GM23338 (cell line): ENCODE data around the gene YPEL3. TPM values are rescaled to one million over a fixed set of nuclear protein-coding genes. Genes with fewer than 3 reads are reported as not detected.

Experiments used
- ATAC-seq: fragments of 200-7000 bp; cut with Tn5 transposase; 3 replicates; pipeline ENCODE4 v1.9.1; 2020
- DNase-seq: peaks from one replicate; pipeline ENCODE4 v3.0.0-alpha.2; 2015; ENCODE audit warnings: low spot score
- H2AFZ ChIP-seq: fragments of 200-600 bp; sonication (generic); 2 replicates; pipeline ENCODE4 v1.8.0; 2016; ENCODE audit warnings: antibody characterized with exemption, mild to moderate bottlenecking, moderate library complexity
- H3F3A ChIP-seq: fragments of 200-600 bp; sonication (generic); replicated peaks from 2 replicates; pipeline ENCODE4 v1.8.0; 2017; ENCODE audit warnings: antibody characterized with exemption, mixed run types, low read depth
- H3K27ac ChIP-seq: fragments of 200-600 bp; sonication (generic); 2 replicates; pipeline ENCODE4 v1.6.1; 2016; ENCODE audit warnings: low read depth
- H3K27me3 ChIP-seq: fragments of 200-600 bp; sonication (generic); 2 replicates; pipeline ENCODE4 v1.8.0; 2016; ENCODE audit warnings: mild to moderate bottlenecking, mixed run types, moderate library complexity; ENCODE audit not compliant: insufficient read depth
- H3K36me3 ChIP-seq: fragments of 200-600 bp; sonication (generic); 2 replicates; pipeline ENCODE4 v1.8.0; 2016; ENCODE audit warnings: mild to moderate bottlenecking; ENCODE audit not compliant: insufficient read depth
- H3K4me1 ChIP-seq: fragments of 200-600 bp; sonication (generic); 2 replicates; pipeline ENCODE4 v1.8.0; 2016; ENCODE audit warnings: mild to moderate bottlenecking, moderate library complexity; ENCODE audit not compliant: insufficient read depth
- H3K4me2 ChIP-seq: fragments of 200-600 bp; sonication (generic); 2 replicates; pipeline ENCODE4 v1.7.1; 2017; ENCODE audit warnings: mixed run types
- H3K4me3 ChIP-seq: fragments of 200-600 bp; sonication (generic); 2 replicates; pipeline ENCODE4 v1.6.1; 2016; ENCODE audit warnings: mixed run types
- H3K79me2 ChIP-seq: fragments of 200-600 bp; sonication (generic); replicated peaks from 2 replicates; pipeline ENCODE4 v1.8.0; 2017; ENCODE audit warnings: mild to moderate bottlenecking; ENCODE audit not compliant: insufficient read depth
- H3K9me2 ChIP-seq: fragments of 200-600 bp; sonication (generic); 2 replicates; pipeline ENCODE4 v1.8.0; 2017; ENCODE audit not compliant: insufficient read depth
- H4K20me1 ChIP-seq: fragments of 200-600 bp; sonication (generic); replicated peaks from 2 replicates; pipeline ENCODE4 v1.8.0; 2017; ENCODE audit warnings: mild to moderate bottlenecking; ENCODE audit not compliant: insufficient read depth
- H3K27ac Mint-ChIP-seq: 2 replicates; pipeline ENCODE4 v1.8.0; 2020; ENCODE audit warnings: inconsistent platforms, mild to moderate bottlenecking, moderate library complexity, mixed read lengths
- H3K27me3 Mint-ChIP-seq: 3 replicates; pipeline ENCODE4 v1.8.0; 2022; ENCODE audit warnings: low read depth, mild to moderate bottlenecking, moderate library complexity, mixed read lengths, inconsistent platforms; ENCODE audit not compliant: insufficient read depth, poor library complexity
- H3K36me3 Mint-ChIP-seq: 3 replicates; pipeline ENCODE4 v1.8.0; 2021; ENCODE audit warnings: low read depth, mild to moderate bottlenecking, inconsistent platforms, moderate library complexity, mixed read lengths
- H3K4me1 Mint-ChIP-seq: 3 replicates; pipeline ENCODE4 v1.8.0; 2020; ENCODE audit warnings: mild to moderate bottlenecking, inconsistent platforms, mixed read lengths
- H3K4me3 Mint-ChIP-seq: 3 replicates; pipeline ENCODE4 v1.8.0; 2021; ENCODE audit warnings: moderate library complexity, mild to moderate bottlenecking, inconsistent platforms, mixed read lengths
- H3K9me3 Mint-ChIP-seq: 3 replicates; pipeline ENCODE4 v1.8.0; 2020; ENCODE audit warnings: moderate library complexity, mild to moderate bottlenecking, inconsistent platforms, mixed read lengths
- CREB1 ChIP-seq: fragments of 250-450 bp; sonication (Bioruptor Pico); IDR thresholded peaks from 2 replicates; pipeline ENCODE4 v1.5.0; 2020; ENCODE audit warnings: low read depth, mild to moderate bottlenecking, moderate library complexity
- CTCF ChIP-seq, 2 experiments: fragments of 200-600 bp in 1 of 2; sonication (generic) in 1 of 2; conservative IDR thresholded peaks; 2 replicates each; pipeline versions ENCODE4 v1.5.1 to v1.6.1; 2016 to 2017; ENCODE audit warnings: antibody characterized with exemption in 2 of 2, low read depth in 2 of 2, mild to moderate bottlenecking in 2 of 2, moderate library complexity in 1 of 2
- ETS1 ChIP-seq: IDR thresholded peaks from 2 replicates; pipeline ENCODE4 v1.6.1; 2016; ENCODE audit warnings: antibody characterized with exemption
- EZH2 ChIP-seq: fragments of 200-600 bp; sonication (generic); IDR thresholded peaks from one replicate; pipeline ENCODE4 v1.8.0; 2017; ENCODE audit warnings: antibody characterized with exemption, mild to moderate bottlenecking, low read depth; ENCODE audit not compliant: unreplicated experiment
- EZH2phosphoT487 ChIP-seq: fragments of 200-600 bp; sonication (generic); IDR thresholded peaks from one replicate; pipeline ENCODE4 v1.8.1; 2018; ENCODE audit warnings: antibody characterized with exemption; ENCODE audit not compliant: unreplicated experiment
- JUNB ChIP-seq: IDR thresholded peaks from one replicate; pipeline ENCODE4 v1.6.1; 2016; ENCODE audit warnings: antibody characterized with exemption; ENCODE audit not compliant: unreplicated experiment
- NANOG ChIP-seq: IDR thresholded peaks from 2 replicates; pipeline ENCODE4 v1.6.1; 2016; ENCODE audit warnings: antibody characterized with exemption, borderline replicate concordance
- POLR2AphosphoS5 ChIP-seq: IDR thresholded peaks from 2 replicates; pipeline ENCODE4 v1.6.1; 2016; ENCODE audit warnings: antibody characterized with exemption, low read depth
- STAT1 ChIP-seq: IDR thresholded peaks from one replicate; pipeline ENCODE4 v1.6.1; 2016; ENCODE audit warnings: antibody characterized with exemption; ENCODE audit not compliant: unreplicated experiment
- ZNF114 ChIP-seq: fragments of 250-450 bp; sonication (Bioruptor Pico); IDR thresholded peaks from 2 replicates; pipeline ENCODE4 v1.5.0; 2020; ENCODE audit warnings: mild to moderate bottlenecking, moderate library complexity
- ZNF462 ChIP-seq: fragments of 250-450 bp; sonication (Bioruptor Pico); IDR thresholded peaks from 2 replicates; pipeline ENCODE4 v1.5.0; 2020; ENCODE audit warnings: mild to moderate bottlenecking, moderate library complexity
- long read RNA-seq: library from polyadenylated mRNA; unstranded; transcript quantifications from one replicate; pipeline ENCODE4 v2.0.0, GENCODE V29; 2020; ENCODE audit not compliant: unreplicated experiment
- polyA plus RNA-seq: library from polyadenylated mRNA; unstranded; fragments of >200 nt; fragmentation: Nextera tagmentation; extraction: Ambion mirVana; gene quantifications from 2 replicates; pipeline ENCODE4 v1.2.1, GENCODE V29; 2016
- total RNA-seq: library from RNA; depleted of rRNA; stranded (reverse); fragments of >200 nt; shearing (Covaris generic); gene quantifications from 2 replicates; pipeline ENCODE4 v1.2.3, GENCODE V29; 2014; rRNA removed

Gene YPEL3
- total RNA-seq, result 21.8 and 27.8 TPM in 2 replicates
- polyA plus RNA-seq, result 81.7 and 86.1 TPM in 2 replicates
- long read RNA-seq, partial matches to known transcripts, result 0 of 7 reads
- long read RNA-seq, other reads (novel, unspliced or antisense), result 2 of 7 reads

GRCh38 chr16:30096105-30096861 lies at the start of gene YPEL3:
Gene YPEL3 (minus strand): TSS chr16:30096213. CDS start chr16:30095482, 731 bp downstream.
- peak within 1 kb of the TSS; percentile 99 for H3K27ac ChIP-seq
- peaks cover 30% of the 10 kb centered on the region for H3K9me3 Mint-ChIP-seq

GRCh38 chr16:30145657-30146056 lies 49.6 kb upstream of the YPEL3 start:
- Histone ChIP-seq H3K27me3 (no peaks in the 10 kb centered on the region), H2AFZ (no peak overlapping the region), H3K4me2 (no peak overlapping the region), H3K4me1 (no peaks in the 10 kb centered on the region), H3F3A (no peaks in the 10 kb centered on the region), H3K79me2 (no peaks in the 10 kb centered on the region), H3K36me3 (no peaks in the 10 kb centered on the region), H3K9me2 (0 out of 2 replicates have a peak, but pooled peaks cover 5% of the 10 kb centered on the region), H3K27ac (no peak overlapping the region), H4K20me1 (no peaks in the 10 kb centered on the region), H3K4me3 (no peak overlapping the region)
- peaks cover 3% of the 10 kb centered on the region for H3K27me3 Mint-ChIP-seq
- peaks cover 13% of the 10 kb centered on the region; the same call in 2 of the 3 replicates for H3K9me3 Mint-ChIP-seq
- no peak overlapping the region for H3K4me3 Mint-ChIP-seq
- no peak overlapping the region for H3K27ac Mint-ChIP-seq
- no peaks in the 10 kb centered on the region for H3K36me3 Mint-ChIP-seq
- no peak for ATAC-seq
- H3K4me1 Mint-ChIP-seq, result no peaks in the 10 kb centered on the region
- no peak for DNase-seq
- no peak for TF ChIP-seq EZH2phosphoT487
- TF ChIP-seq ZNF462 (CRISPR knock-in tag), result no peak
- TF ChIP-seq JUNB, result no peak
- no peak for TF ChIP-seq NANOG
- no peak for TF ChIP-seq ETS1

More at GRCh38 chr16:30096105-30096861, at the start of gene YPEL3:
- H3K9me2 ChIP-seq, result 0 out of 2 replicates have a peak, but pooled peaks cover 9% of the 10 kb centered on the region
- H3K27me3 ChIP-seq, result no peaks in the 10 kb centered on the region
- ATAC-seq, result peak; percentile 43
- TF ChIP-seq CREB1 (CRISPR knock-in tag) (peak; percentile 52), CTCF (conservative IDR thresholded peaks at IDR 0.05; ENCODE audit: low read depth in 2 of 2) (no peak), EZH2 (no peak), ZNF114 (CRISPR knock-in tag) (no peak), POLR2AphosphoS5 (peak; percentile 59; the same call in 1 of the 2 replicates), JUNB (no peak), STAT1 (no peak)
- H3K4me1 ChIP-seq, result peaks cover 14% of the 10 kb centered on the region
- Mint-ChIP-seq H3K4me3 (peak within 1 kb of the TSS; percentile 76), H3K27me3 (peaks cover 22% of the 10 kb centered on the region), H3K36me3 (peaks cover 40% of the 10 kb centered on the region), H3K27ac (peak within 1 kb of the TSS; percentile 95), H3K4me1 (peaks cover 13% of the 10 kb centered on the region)
- H3F3A ChIP-seq, result peaks cover 34% of the 10 kb centered on the region
- peak; percentile 97 for DNase-seq
- no peaks in the 10 kb centered on the region for H4K20me1 ChIP-seq
- H3K79me2 ChIP-seq, result 0 out of 2 replicates have a peak, but pooled peaks cover 8% of the 10 kb centered on the region
- H3K36me3 ChIP-seq, result no peaks in the 10 kb centered on the region; the same call in 1 of the 2 replicates
- H3K4me2 ChIP-seq, result peak within 1 kb of the TSS; percentile 86
- H3K4me3 ChIP-seq, result peak within 1 kb of the TSS; percentile 68
- peak within 1 kb of the TSS; percentile 83 for H2AFZ ChIP-seq
